Karpas-422 (cell line): ENCODE measurements around the gene RNF150. TPM values are rescaled to one million over a fixed set of nuclear protein-coding genes. Genes with fewer than 3 reads are reported as not detected.

ENCODE experiments used
- DNase-seq: peaks from one replicate; pipeline ENCODE4 v3.0.0-alpha.2; 2015
- H2AFZ ChIP-seq: fragments of 200-600 bp; sonication (generic); 2 replicates; pipeline ENCODE4 v1.6.1; 2014; ENCODE audit warnings: antibody characterized with exemption, low read length, mixed read lengths
- H3K27ac ChIP-seq: fragments of 200-600 bp; sonication (generic); 2 replicates; pipeline ENCODE4 v1.5.1; 2014; ENCODE audit warnings: mild to moderate bottlenecking, low read length, moderate library complexity
- H3K27me3 ChIP-seq: fragments of 200-600 bp; sonication (generic); 2 replicates; pipeline ENCODE4 v1.6.1; 2014; ENCODE audit warnings: low read length, mixed read lengths
- H3K36me3 ChIP-seq: fragments of 200-600 bp; sonication (generic); 2 replicates; pipeline ENCODE4 v1.6.1; 2014; ENCODE audit warnings: low read length, mixed read lengths; ENCODE audit not compliant: insufficient read depth
- H3K4me1 ChIP-seq: fragments of 200-600 bp; sonication (generic); 2 replicates; pipeline ENCODE4 v1.6.1; 2014; ENCODE audit warnings: mild to moderate bottlenecking, low read length, mixed read lengths
- H3K4me2 ChIP-seq: fragments of 200-600 bp; sonication (generic); 2 replicates; pipeline ENCODE4 v1.6.1; 2014; ENCODE audit warnings: low read length, low read depth, mild to moderate bottlenecking; ENCODE audit not compliant: poor library complexity, severe bottlenecking
- H3K4me3 ChIP-seq: fragments of 200-600 bp; sonication (generic); 2 replicates; pipeline ENCODE4 v1.5.1; 2014; ENCODE audit warnings: mild to moderate bottlenecking, antibody characterized with exemption, low read length, mixed read lengths
- H3K79me2 ChIP-seq: fragments of 200-600 bp; sonication (generic); 2 replicates; pipeline ENCODE4 v1.6.1; 2014; ENCODE audit warnings: mild to moderate bottlenecking, low read length, mixed read lengths
- H3K9ac ChIP-seq: fragments of 200-600 bp; sonication (generic); 2 replicates; pipeline ENCODE4 v1.6.0; 2014; ENCODE audit warnings: low read length
- H3K9me2 ChIP-seq: fragments of 200-600 bp; sonication (generic), shearing (Covaris generic); replicated peaks from 2 replicates; pipeline ENCODE4 v1.6.0; 2014; ENCODE audit warnings: mild to moderate bottlenecking, low read length, moderate library complexity; ENCODE audit not compliant: insufficient read depth
- H3K9me3 ChIP-seq: fragments of 300-700, 200-600 bp; sonication (generic); 2 replicates; pipeline ENCODE4 v1.6.1; 2014; ENCODE audit warnings: low read length, mixed read lengths
- H4K20me1 ChIP-seq: fragments of 200-600 bp; sonication (generic); 2 replicates; pipeline ENCODE4 v1.6.1; 2014; ENCODE audit warnings: mild to moderate bottlenecking, antibody characterized with exemption, low read length, low read depth; ENCODE audit not compliant: insufficient read depth
- total RNA-seq: library from RNA; depleted of rRNA; stranded (reverse); fragments of >200 nt; shearing (Covaris generic); gene quantifications from 2 replicates; pipeline ENCODE4 v1.2.3, GENCODE V29; 2014; ENCODE audit warnings: low replicate concordance

Gene RNF150
- total RNA-seq, 1 experiment from 2014 or later, result not detected

GRCh38 chr4:141009931-141010330, 123.3 kb downstream of the RNF150 start:
- no peak overlapping the region for H2AFZ ChIP-seq
- no peak overlapping the region for H3K4me3 ChIP-seq
- no peaks in the 10 kb centered on the region for H3K4me1 ChIP-seq
- H3K79me2 ChIP-seq, result no peaks in the 10 kb centered on the region
- H3K4me2 ChIP-seq, result no peak overlapping the region
- H3K27ac ChIP-seq, result no peak overlapping the region
- H3K36me3 ChIP-seq, result no peaks in the 10 kb centered on the region
- no peaks in the 10 kb centered on the region for H3K9me2 ChIP-seq
- no peaks in the 10 kb centered on the region for H3K9me3 ChIP-seq
- no peaks in the 10 kb centered on the region for H4K20me1 ChIP-seq
- H3K27me3 ChIP-seq, result no peaks in the 10 kb centered on the region
- no peak overlapping the region for H3K9ac ChIP-seq
- DNase-seq, result no peak

GRCh38 chr4:141009129-141009528, 124.1 kb downstream of the RNF150 start:
- no peak for DNase-seq
- Histone ChIP-seq H3K9me3 (no peaks in the 10 kb centered on the region), H3K9me2 (no peaks in the 10 kb centered on the region), H4K20me1 (no peaks in the 10 kb centered on the region), H3K4me1 (no peaks in the 10 kb centered on the region), H3K36me3 (no peaks in the 10 kb centered on the region), H3K4me2 (no peak overlapping the region), H3K79me2 (no peaks in the 10 kb centered on the region), H3K9ac (no peak overlapping the region), H3K27ac (no peak overlapping the region), H3K4me3 (no peak overlapping the region), H3K27me3 (no peaks in the 10 kb centered on the region), H2AFZ (no peak overlapping the region)

- DNase-seq, result no peak
Observed at GRCh38 chr4:141006242-141006802, 126.9 kb downstream of the RNF150 start.

GRCh38 chr4:141004823-141005222, 128.4 kb downstream of the RNF150 start:
- H3K9me3 ChIP-seq, result no peaks in the 10 kb centered on the region
- no peaks in the 10 kb centered on the region for H3K27me3 ChIP-seq
- no peaks in the 10 kb centered on the region for H4K20me1 ChIP-seq
- no peaks in the 10 kb centered on the region for H3K4me1 ChIP-seq
- no peak for DNase-seq
- H2AFZ ChIP-seq, result no peak overlapping the region
- H3K36me3 ChIP-seq, result no peaks in the 10 kb centered on the region
- no peak overlapping the region for H3K4me2 ChIP-seq
- H3K79me2 ChIP-seq, result no peaks in the 10 kb centered on the region
- no peaks in the 10 kb centered on the region for H3K9me2 ChIP-seq
- H3K27ac ChIP-seq, result no peak overlapping the region
- no peak overlapping the region for H3K4me3 ChIP-seq
- no peak overlapping the region for H3K9ac ChIP-seq

More at GRCh38 chr4:141006242-141006802, 126.9 kb downstream of the RNF150 start:
- H2AFZ ChIP-seq, result no peak overlapping the region
- H3K4me2 ChIP-seq, result no peak overlapping the region
- H3K79me2 ChIP-seq, result no peaks in the 10 kb centered on the region
- H3K27ac ChIP-seq, result no peak overlapping the region
- no peaks in the 10 kb centered on the region for H3K9me3 ChIP-seq
- no peak overlapping the region for H3K9ac ChIP-seq
- H3K27me3 ChIP-seq, result no peaks in the 10 kb centered on the region
- no peaks in the 10 kb centered on the region for H3K4me1 ChIP-seq
- H3K36me3 ChIP-seq, result no peaks in the 10 kb centered on the region
- no peaks in the 10 kb centered on the region for H4K20me1 ChIP-seq
- H3K9me2 ChIP-seq, result no peaks in the 10 kb centered on the region
- no peak overlapping the region for H3K4me3 ChIP-seq

GRCh38 chr4:141003193-141003592, 130.1 kb downstream of the RNF150 start:
- Histone ChIP-seq H2AFZ (no peak overlapping the region), H3K4me3 (no peak overlapping the region), H3K4me2 (no peak overlapping the region), H3K4me1 (no peaks in the 10 kb centered on the region), H3K27ac (no peak overlapping the region), H3K79me2 (no peaks in the 10 kb centered on the region), H3K36me3 (no peaks in the 10 kb centered on the region), H3K27me3 (no peaks in the 10 kb centered on the region), H4K20me1 (no peaks in the 10 kb centered on the region), H3K9me3 (no peaks in the 10 kb centered on the region), H3K9me2 (no peaks in the 10 kb centered on the region), H3K9ac (no peak overlapping the region)
- no peak for DNase-seq

- no peaks in the 10 kb centered on the region for H3K4me1 ChIP-seq
- no peaks in the 10 kb centered on the region for H3K79me2 ChIP-seq
- H3K9me2 ChIP-seq, result no peaks in the 10 kb centered on the region
- H4K20me1 ChIP-seq, result no peaks in the 10 kb centered on the region
- H3K36me3 ChIP-seq, result no peaks in the 10 kb centered on the region
- H3K27me3 ChIP-seq, result no peaks in the 10 kb centered on the region
- H2AFZ ChIP-seq, result no peak overlapping the region
- no peak overlapping the region for H3K9ac ChIP-seq
- peak; percentile 44 for DNase-seq
- no peak overlapping the region for H3K4me2 ChIP-seq
- H3K9me3 ChIP-seq, result no peaks in the 10 kb centered on the region
- no peak overlapping the region for H3K27ac ChIP-seq
- H3K4me3 ChIP-seq, result no peak overlapping the region
Observed at GRCh38 chr4:141002323-141002805, 130.9 kb downstream of the RNF150 start.

- no peak for DNase-seq
- H3K9me3 ChIP-seq, result no peaks in the 10 kb centered on the region
- no peak overlapping the region for H3K9ac ChIP-seq
- H3K79me2 ChIP-seq, result no peaks in the 10 kb centered on the region
- H3K27ac ChIP-seq, result no peak overlapping the region
- no peak overlapping the region for H3K4me2 ChIP-seq
- H3K36me3 ChIP-seq, result no peaks in the 10 kb centered on the region
- no peak overlapping the region for H2AFZ ChIP-seq
- H3K27me3 ChIP-seq, result no peaks in the 10 kb centered on the region
- H4K20me1 ChIP-seq, result no peaks in the 10 kb centered on the region
- H3K9me2 ChIP-seq, result no peaks in the 10 kb centered on the region
- no peak overlapping the region for H3K4me3 ChIP-seq
- H3K4me1 ChIP-seq, result no peaks in the 10 kb centered on the region
Observed at GRCh38 chr4:140996766-140997165, 136.5 kb downstream of the RNF150 start.

- DNase-seq, result no peak
- Histone ChIP-seq H3K27ac (no peak overlapping the region), H2AFZ (no peak overlapping the region), H3K4me1 (no peaks in the 10 kb centered on the region), H3K9me3 (no peaks in the 10 kb centered on the region), H3K9me2 (no peaks in the 10 kb centered on the region), H3K4me3 (no peak overlapping the region), H3K4me2 (no peak overlapping the region), H4K20me1 (no peaks in the 10 kb centered on the region), H3K27me3 (no peaks in the 10 kb centered on the region), H3K9ac (no peak overlapping the region), H3K36me3 (no peaks in the 10 kb centered on the region), H3K79me2 (no peaks in the 10 kb centered on the region)
Observed at GRCh38 chr4:140995058-140995457, 138.2 kb downstream of the RNF150 start.
